ENCODE data around the gene ID2. TPM values are rescaled to one million over a fixed set of nuclear protein-coding genes. Genes with fewer than 3 reads are reported as not detected.
A peak's percentile ranks its signal among the peaks of the same experiment; 100 is the strongest.

The ID2 gene
- total and polyA plus RNA-seq, 2 experiments from 2014 or later: 612 to 910 TPM

- Histone ChIP-seq H3K4me3 (no peak overlapping the region), H3K4me2 (no peak overlapping the region), H3K79me2 (no peaks in the 10 kb centered on the region), H3K9me2 (replicated peaks; ENCODE audit: insufficient read depth) (no peaks in the 10 kb centered on the region), H3K9me3 (ENCODE audit: low read depth) (peaks cover 15% of the 10 kb centered on the region), H3K27me3 (no peaks in the 10 kb centered on the region), H2AFZ (no peak overlapping the region), H4K20me1 (ENCODE audit: insufficient read depth, poor library complexity, severe bottlenecking) (no peaks in the 10 kb centered on the region), H3K27ac (no peak overlapping the region), H3K4me1 (ENCODE audit: insufficient read depth) (peaks cover 31% of the 10 kb centered on the region), H3K36me3 (replicated peaks; ENCODE audit: insufficient read depth, low read depth) (no peaks in the 10 kb centered on the region)
- 91% methylated on average over 8 of the region's 8 CpGs for WGBS (ENCODE audit: low lambda C conversion rate, missing lambda C conversion rate)
- TF ChIP-seq CTCF (IDR thresholded peaks at IDR 0.05; ENCODE audit: poor library complexity) (no peak), EZH2phosphoT487 (IDR thresholded peaks at IDR 0.05; ENCODE audit: low read depth, severe bottlenecking, unreplicated experiment) (no peak), EZH2 (IDR thresholded peaks at IDR 0.05; ENCODE audit: borderline replicate concordance) (no peak)
- DNase-seq (ENCODE audit: low spot score): no peak
Observed at GRCh38 chr2:8674420-8675009, 7.3 kb upstream of the ID2 start.

GRCh38 chr2:8675543-8675942 is 6.3 kb upstream of the ID2 start:
- H3K4me3 ChIP-seq: no peak overlapping the region
- H3K36me3 ChIP-seq (replicated peaks; ENCODE audit: insufficient read depth, low read depth): no peaks in the 10 kb centered on the region
- H3K4me2 ChIP-seq: peak overlapping the region; percentile 86
- no peaks in the 10 kb centered on the region for H3K9me2 ChIP-seq (replicated peaks; ENCODE audit: insufficient read depth)
- H3K27ac ChIP-seq: peak overlapping the region; percentile 100
- DNase-seq (ENCODE audit: low spot score): no peak
- H3K9me3 ChIP-seq (ENCODE audit: low read depth): peaks cover 15% of the 10 kb centered on the region
- no peak overlapping the region for H2AFZ ChIP-seq
- WGBS (ENCODE audit: low lambda C conversion rate, missing lambda C conversion rate): 75% methylated on average over 5 of the region's 5 CpGs
- TF ChIP-seq EZH2phosphoT487 (IDR thresholded peaks at IDR 0.05; ENCODE audit: low read depth, severe bottlenecking, unreplicated experiment) (no peak), EZH2 (IDR thresholded peaks at IDR 0.05; ENCODE audit: borderline replicate concordance) (no peak), CTCF (IDR thresholded peaks at IDR 0.05; ENCODE audit: poor library complexity) (no peak)
- H3K79me2 ChIP-seq: no peaks in the 10 kb centered on the region
- no peaks in the 10 kb centered on the region for H3K27me3 ChIP-seq
- H4K20me1 ChIP-seq (ENCODE audit: insufficient read depth, poor library complexity, severe bottlenecking): no peaks in the 10 kb centered on the region
- peaks cover 37% of the 10 kb centered on the region for H3K4me1 ChIP-seq (ENCODE audit: insufficient read depth)

- TF ChIP-seq EZH2phosphoT487 (IDR thresholded peaks at IDR 0.05; ENCODE audit: low read depth, severe bottlenecking, unreplicated experiment): no peak
- TF ChIP-seq EZH2 (IDR thresholded peaks at IDR 0.05; ENCODE audit: borderline replicate concordance): no peak
- no peak for TF ChIP-seq CTCF (IDR thresholded peaks at IDR 0.05; ENCODE audit: poor library complexity)
- H3K4me1 ChIP-seq (ENCODE audit: insufficient read depth): peaks cover 37% of the 10 kb centered on the region
- peak overlapping the region; percentile 32 for H2AFZ ChIP-seq
- DNase-seq (ENCODE audit: low spot score): peak; percentile 85
- H3K79me2 ChIP-seq: no peaks in the 10 kb centered on the region
- H3K36me3 ChIP-seq (replicated peaks; ENCODE audit: insufficient read depth, low read depth): no peaks in the 10 kb centered on the region
- no peak overlapping the region for H3K4me3 ChIP-seq
- H3K27ac ChIP-seq: peak overlapping the region; percentile 100
- H4K20me1 ChIP-seq (ENCODE audit: insufficient read depth, poor library complexity, severe bottlenecking): no peaks in the 10 kb centered on the region
- H3K27me3 ChIP-seq: no peaks in the 10 kb centered on the region
- peaks cover 15% of the 10 kb centered on the region for H3K9me3 ChIP-seq (ENCODE audit: low read depth)
- WGBS (ENCODE audit: low lambda C conversion rate, missing lambda C conversion rate): 35% methylated on average over 50 of the region's 51 CpGs
- peak overlapping the region; percentile 86 for H3K4me2 ChIP-seq
- no peaks in the 10 kb centered on the region for H3K9me2 ChIP-seq (replicated peaks; ENCODE audit: insufficient read depth)
Observed at GRCh38 chr2:8676191-8676920, 5.5 kb upstream of the ID2 start.
